K562 (cell line): ENCODE measurements around the gene C1QL2. TPM values are rescaled to one million over a fixed set of nuclear protein-coding genes. Genes with fewer than 3 reads are reported as not detected.

Experiments
- ATAC-seq: fragments of 200-7000 bp; cut with Tn5 transposase; 3 replicates; pipeline ENCODE4 v1.9.1; 2020; ENCODE audit warnings: moderate library complexity
- BruUV-seq: library from RNA; stranded (reverse); fragments of 400-500 nt; replicated peaks from 2 replicates; lab custom pipeline; 2021; lab: Mats Ljungman, UMichigan
- CTCF ChIA-PET: fragments of 300-600 bp; formaldehyde crosslinking; extraction: SDS; loops from one replicate; lab custom pipeline; 2021; ENCODE audit warnings: low intra/inter-chr PET ratio; lab: Yijun Ruan, JAX
- POLR2A ChIA-PET: fragments of 300-600, 350-650 bp; sonication (Branson Sonifier 250); formaldehyde crosslinking; extraction: SDS; loops from one replicate; lab custom pipeline; 2021; ENCODE audit warnings: antibody characterized with exemption, inconsistent platforms; lab: Yijun Ruan, JAX
- DNase-seq, 4 experiments: peaks; one replicate each; pipeline versions ENCODE4 v3.0.0 to v3.0.0-alpha.2; 2011 to 2018; ENCODE audit warnings: low spot score in 3 of 4, mixed read lengths in 3 of 4; ENCODE audit errors: extremely low read depth in 1 of 4
- FAIRE-seq: peaks from 2 replicates; lab custom pipeline; 2011; peaks lifted over from hg19 to GRCh38; lab: Jason Lieb, UNC
- H2AFZ ChIP-seq: 2 replicates; pipeline ENCODE4 v1.6.0; 2011; ENCODE audit warnings: low read depth, low read length, control low read depth, inconsistent platforms
- H3K27ac ChIP-seq: fragments of 200-600 bp; 3 replicates; pipeline ENCODE4 v1.8.0; 2011; ENCODE audit warnings: low read depth, mild to moderate bottlenecking, control low read depth, inconsistent platforms, low read length, moderate library complexity, mixed read lengths; ENCODE audit errors: extremely low read depth
- H3K27me3 ChIP-seq, 2 experiments: fragments of 300-600 bp in 1 of 2; 2 replicates in 1 of 2; 3 replicates in 1 of 2; pipeline versions ENCODE4 v1.6.0 to v1.8.0; 2011; ENCODE audit warnings: inconsistent platforms in 2 of 2, low read length in 2 of 2, mild to moderate bottlenecking in 1 of 2, mixed read lengths in 1 of 2, moderate library complexity in 1 of 2; ENCODE audit not compliant: control insufficient read depth in 2 of 2, insufficient read depth in 2 of 2
- H3K36me3 ChIP-seq: fragments of 300-600 bp; 3 replicates; pipeline ENCODE4 v1.8.0; 2011; ENCODE audit warnings: mild to moderate bottlenecking, low read length, inconsistent platforms; ENCODE audit not compliant: control insufficient read depth, insufficient read depth
- H3K4me1 ChIP-seq, 2 experiments: fragments of 200-600 bp in 1 of 2; replicated peaks in 1 of 2; 2 replicates in 1 of 2; 3 replicates in 1 of 2; pipeline versions ENCODE4 v1.5.1 to v1.8.0; 2011; ENCODE audit warnings: inconsistent platforms in 2 of 2, low read length in 2 of 2, mild to moderate bottlenecking in 1 of 2, mixed read lengths in 1 of 2, moderate library complexity in 1 of 2; ENCODE audit not compliant: control insufficient read depth in 2 of 2, insufficient read depth in 2 of 2
- H3K4me2 ChIP-seq: 2 replicates; pipeline ENCODE4 v1.6.1; 2011; ENCODE audit warnings: low read length, control low read depth, inconsistent platforms, mixed read lengths; ENCODE audit not compliant: insufficient read depth
- H3K4me3 ChIP-seq: fragments of 200-600 bp; sonication (generic), shearing (Covaris generic); 2 replicates; pipeline ENCODE4 v1.5.1; 2016; ENCODE audit warnings: control low read depth, inconsistent platforms
- H3K79me2 ChIP-seq: fragments of 200-600 bp; 3 replicates; pipeline ENCODE4 v1.8.0; 2011; ENCODE audit warnings: low read length, inconsistent platforms; ENCODE audit not compliant: control insufficient read depth, insufficient read depth
- H3K9ac ChIP-seq, 2 experiments: 2 replicates each; pipeline versions ENCODE4 v1.6.0 to v1.6.1; 2011; ENCODE audit warnings: low read depth in 2 of 2, low read length in 2 of 2, control low read depth in 1 of 2, inconsistent platforms in 1 of 2, mild to moderate bottlenecking in 1 of 2, mixed read lengths in 1 of 2; ENCODE audit not compliant: insufficient read depth in 1 of 2
- H3K9me1 ChIP-seq: one replicate; pipeline ENCODE4 v1.6.0; 2011; ENCODE audit warnings: inconsistent platforms, mild to moderate bottlenecking, low read length, moderate library complexity; ENCODE audit not compliant: control insufficient read depth, insufficient read depth
- H3K9me3 ChIP-seq: replicated peaks from 2 replicates; pipeline ENCODE4 v1.5.1; 2011; ENCODE audit warnings: low read depth, low read length, inconsistent platforms; ENCODE audit not compliant: control insufficient read depth, insufficient read depth
- H4K20me1 ChIP-seq: replicated peaks from 2 replicates; pipeline ENCODE4 v1.6.1; 2011; ENCODE audit warnings: low read length, inconsistent platforms, mixed read lengths; ENCODE audit not compliant: control insufficient read depth, insufficient read depth
- ASH1L ChIP-seq: fragments of 450-650 bp; IDR thresholded peaks from 2 replicates; pipeline ENCODE4 v1.6.1; 2018; ENCODE audit warnings: borderline replicate concordance, mild to moderate bottlenecking, low read depth; ENCODE audit not compliant: partially characterized antibody
- C11orf30 ChIP-seq: fragments of 450-650 bp; IDR thresholded peaks from 2 replicates; pipeline ENCODE4 v1.6.1; 2016; ENCODE audit warnings: low read depth, mild to moderate bottlenecking
- CHCHD3 ChIP-seq: fragments of 250-450 bp; sonication (Bioruptor Pico); IDR thresholded peaks from 2 replicates; pipeline ENCODE4 v2.1.2; 2022; ENCODE audit warnings: mild to moderate bottlenecking
- CHD2 ChIP-seq: IDR thresholded peaks from 2 replicates; pipeline ENCODE4 v1.6.1; 2011; ENCODE audit warnings: low read depth, low read length
- EP400 ChIP-seq: fragments of 450-650 bp; IDR thresholded peaks from 2 replicates; pipeline ENCODE4 v1.6.1; 2017; ENCODE audit warnings: antibody characterized with exemption, mild to moderate bottlenecking, moderate library complexity
- HMGN3 ChIP-seq: IDR thresholded peaks from 2 replicates; pipeline ENCODE4 v1.6.1; 2011; ENCODE audit warnings: borderline replicate concordance, low read depth, mild to moderate bottlenecking, mixed read lengths, low read length; ENCODE audit not compliant: insufficient read length; ENCODE audit errors: extremely low read depth
- MCM5 ChIP-seq: fragments of 450-650 bp; IDR thresholded peaks from 2 replicates; pipeline ENCODE4 v1.6.1; 2016; ENCODE audit warnings: low read depth
- RFX1 ChIP-seq: fragments of 450-650 bp; IDR thresholded peaks from 2 replicates; pipeline ENCODE4 v1.6.1; 2016; ENCODE audit warnings: mild to moderate bottlenecking, moderate library complexity
- SLC30A9 ChIP-seq: fragments of 250-450 bp; sonication (Bioruptor Pico); IDR thresholded peaks from 2 replicates; pipeline ENCODE4 v1.8.0; 2022; ENCODE audit warnings: mild to moderate bottlenecking, moderate library complexity
- SOX6 ChIP-seq: fragments of 450-650 bp; IDR thresholded peaks from 2 replicates; pipeline ENCODE4 v1.6.1; 2014; ENCODE audit warnings: mild to moderate bottlenecking
- TAF15 ChIP-seq: fragments of 200-400 bp; formaldehyde crosslinking; IDR thresholded peaks from 2 replicates; pipeline ENCODE4 v1.6.1; 2017; ENCODE audit warnings: mild to moderate bottlenecking, low read depth, low read length, moderate library complexity
- XRCC5 ChIP-seq: fragments of 200-400 bp; formaldehyde crosslinking; IDR thresholded peaks from 2 replicates; pipeline ENCODE4 v1.6.1; 2017; ENCODE audit warnings: low read depth, mild to moderate bottlenecking, low read length
- ZNF76 ChIP-seq: fragments of 250-450 bp; sonication (Bioruptor Pico); IDR thresholded peaks from 2 replicates; pipeline ENCODE4 v1.4.0; 2020; ENCODE audit warnings: mild to moderate bottlenecking, moderate library complexity, borderline replicate concordance
- WGBS: fragments of 100-300 bp; shearing (Covaris generic); methylation state at CpG from one replicate; pipeline ENCODE4 v1.1.6; 2016; ENCODE audit warnings: low coverage, mixed read lengths; ENCODE audit not compliant: insufficient coverage; ENCODE audit errors: missing lambda C conversion rate; 5-methylcytosine and 5-hydroxymethylcytosine counted together
- in situ Hi-C: fragments of 300-500 bp; cut with MboI; formaldehyde crosslinking; loops from 4 replicates; pipeline ENCODE4 v1.15.0; 2018; ENCODE audit warnings: inconsistent platforms, mixed read lengths
- intact Hi-C: fragments of 100-400 bp; cut with micrococcal nuclease; formaldehyde crosslinking; loops from 2 replicates; pipeline ENCODE4 v1.14.2; 2022
- polyA plus RNA-seq, 8 experiments: library from polyadenylated mRNA; depleted of rRNA in 4 of 8; stranded (reverse) in 5 of 8; unstranded in 3 of 8; fragments of >200 nt; fragmentation: Nextera tagmentation in 2 of 8; fragmentation: Illumina TruSeq in 1 of 8; extraction: Ambion mirVana in 2 of 8; extraction: Trizol in 1 of 8; gene quantifications; 2 replicates each; pipeline versions ENCODE4 v1.2.1 to v1.2.3, GENCODE V29; 2011 to 2014; ENCODE audit warnings: inconsistent platforms in 1 of 8, missing spikeins in 1 of 8
- total RNA-seq, 7 experiments: library from RNA; depleted of rRNA in 6 of 7; stranded (reverse); fragments of >200 nt in 6 of 7; fragmentation: Illumina TruSeq in 2 of 7; extraction: Trizol in 2 of 7; gene quantifications; 2 replicates each; pipeline versions ENCODE4 v1.2.1 to v1.2.3, GENCODE V29; 2011 to 2021; ENCODE audit warnings: low replicate concordance in 1 of 7
- TF ChIP-seq, protein P1 (sequence below): fragments of 450-650 bp; conservative IDR thresholded peaks from 2 replicates; pipeline ENCODE4 v1.6.1; 2016; ENCODE audit warnings: missing genetic modification characterization, low read depth, mild to moderate bottlenecking, control low read depth, missing compliant biosample characterization

C1QL2 gene
- total and polyA plus RNA-seq, 9 of the 15 experiments (the other 6 are each of a cell fraction or from before 2014, with no cell fraction given): not detected

DNA sequence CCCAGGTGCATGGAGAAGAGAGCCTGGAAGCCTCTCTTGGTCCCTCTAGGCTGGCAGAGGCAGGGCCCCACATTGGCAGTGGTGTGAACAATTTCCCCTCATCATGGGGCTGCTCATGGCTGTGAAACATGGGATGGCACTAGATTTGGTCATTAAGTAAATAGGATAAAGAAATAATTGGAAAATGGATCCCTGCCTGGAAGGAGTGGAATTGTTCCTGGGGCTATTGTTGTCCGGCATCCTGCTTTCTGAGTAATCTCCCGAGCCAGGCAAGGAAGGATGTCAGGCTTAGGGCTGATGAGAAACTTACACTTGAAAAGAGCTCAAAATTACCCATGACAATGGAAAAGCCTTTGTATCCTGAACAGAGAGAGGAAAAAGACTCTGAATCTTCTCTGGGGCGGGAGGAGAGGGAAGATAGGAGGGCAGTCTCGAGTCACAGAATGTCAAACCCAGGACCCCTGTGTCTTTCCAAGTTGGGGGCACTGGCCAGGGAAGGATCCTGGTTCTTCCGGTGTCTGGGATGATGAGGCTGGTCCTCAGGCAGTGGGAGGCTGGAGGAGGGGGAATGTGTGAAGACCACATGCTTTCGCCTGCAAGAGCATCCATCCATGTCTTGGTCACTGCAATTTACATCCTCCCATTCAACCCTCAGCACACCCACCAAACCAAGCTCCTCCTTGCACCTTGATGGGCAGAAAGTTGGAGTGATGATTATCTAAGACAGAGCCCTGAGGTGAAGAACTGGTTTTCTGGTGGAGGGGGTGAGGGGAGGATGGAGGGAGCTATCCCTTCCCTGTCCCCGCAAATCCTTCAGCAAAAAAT lies 38.0 kb upstream of the C1QL2 start:
- Histone ChIP-seq H3K36me3 (no peaks in the 10 kb centered on the region), H3K4me3 (no peak overlapping the region), H3K9me1 (no peaks in the 10 kb centered on the region), H3K4me1 (no peaks in the 10 kb centered on the region)
- 0% methylated on average over 7 of the region's 7 CpGs for WGBS
- intact Hi-C loops (no loop called here), in situ Hi-C loops (no loop called here)
- ChIA-PET POLR2A (interaction anchor here (0.9 to 1.4 kb wide), 2 partner anchors 18 to 36 kb away, joined by 3 to 4 read pairs; no protein-coding TSS in a partner anchor), CTCF (no interaction called here)
- no peak for DNase-seq
- TF ChIP-seq XRCC5 (no peak), CHCHD3 (CRISPR knock-in tag) (no peak), SOX6 (no peak), TAF15 (no peak), SLC30A9 (CRISPR knock-in tag) (no peak), HMGN3 (no peak), ZNF76 (no peak), MCM5 (no peak), CHD2 (no peak), ASH1L (no peak), C11orf30 (no peak), EP400 (no peak), RFX1 (no peak)
- TF ChIP-seq, protein P1, sequence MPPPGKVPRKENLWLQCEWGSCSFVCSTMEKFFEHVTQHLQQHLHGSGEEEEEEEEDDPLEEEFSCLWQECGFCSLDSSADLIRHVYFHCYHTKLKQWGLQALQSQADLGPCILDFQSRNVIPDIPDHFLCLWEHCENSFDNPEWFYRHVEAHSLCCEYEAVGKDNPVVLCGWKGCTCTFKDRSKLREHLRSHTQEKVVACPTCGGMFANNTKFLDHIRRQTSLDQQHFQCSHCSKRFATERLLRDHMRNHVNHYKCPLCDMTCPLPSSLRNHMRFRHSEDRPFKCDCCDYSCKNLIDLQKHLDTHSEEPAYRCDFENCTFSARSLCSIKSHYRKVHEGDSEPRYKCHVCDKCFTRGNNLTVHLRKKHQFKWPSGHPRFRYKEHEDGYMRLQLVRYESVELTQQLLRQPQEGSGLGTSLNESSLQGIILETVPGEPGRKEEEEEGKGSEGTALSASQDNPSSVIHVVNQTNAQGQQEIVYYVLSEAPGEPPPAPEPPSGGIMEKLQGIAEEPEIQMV (tag): no peak
- TF ChIP-seq, all 486 proteins: peak for 0
- FAIRE-seq (no peak), ATAC-seq (no peak)
- Histone ChIP-seq H2AFZ (no peak overlapping the region), H3K27me3 (peaks cover 7 to 55% of the 10 kb centered on the region in 2 experiments; a peak in 4 of 5 replicates), H3K9ac (no peak overlapping the region), H3K79me2 (no peaks in the 10 kb centered on the region), H3K27ac (no peak overlapping the region), H4K20me1 (peaks cover 7% of the 10 kb centered on the region; the same call in 1 of the 2 replicates), H3K4me2 (no peak overlapping the region), H3K9me3 (no peaks in the 10 kb centered on the region)
- BruUV-seq: no TSS peak
